Lower leg skin (tissue), 3 donors: ENCODE results near the gene CCDC71.

Source experiments
- POLR2A ChIP-seq, 2 donors: fragments of 450-650 bp; IDR thresholded peaks; one replicate each; pipeline ENCODE4 v1.6.1; 2016 to 2017; ENCODE audit warnings: antibody characterized with exemption in 2 of 2, mild to moderate bottlenecking in 1 of 2, moderate library complexity in 1 of 2
- TF ChIP-seq, protein P1 (sequence below), 3 donors: fragments of 450-650 bp; IDR thresholded peaks; one replicate each; pipeline ENCODE4 v1.5.1; 2016; ENCODE audit warnings: antibody characterized with exemption in 3 of 3, mild to moderate bottlenecking in 3 of 3, moderate library complexity in 2 of 3

DNA sequence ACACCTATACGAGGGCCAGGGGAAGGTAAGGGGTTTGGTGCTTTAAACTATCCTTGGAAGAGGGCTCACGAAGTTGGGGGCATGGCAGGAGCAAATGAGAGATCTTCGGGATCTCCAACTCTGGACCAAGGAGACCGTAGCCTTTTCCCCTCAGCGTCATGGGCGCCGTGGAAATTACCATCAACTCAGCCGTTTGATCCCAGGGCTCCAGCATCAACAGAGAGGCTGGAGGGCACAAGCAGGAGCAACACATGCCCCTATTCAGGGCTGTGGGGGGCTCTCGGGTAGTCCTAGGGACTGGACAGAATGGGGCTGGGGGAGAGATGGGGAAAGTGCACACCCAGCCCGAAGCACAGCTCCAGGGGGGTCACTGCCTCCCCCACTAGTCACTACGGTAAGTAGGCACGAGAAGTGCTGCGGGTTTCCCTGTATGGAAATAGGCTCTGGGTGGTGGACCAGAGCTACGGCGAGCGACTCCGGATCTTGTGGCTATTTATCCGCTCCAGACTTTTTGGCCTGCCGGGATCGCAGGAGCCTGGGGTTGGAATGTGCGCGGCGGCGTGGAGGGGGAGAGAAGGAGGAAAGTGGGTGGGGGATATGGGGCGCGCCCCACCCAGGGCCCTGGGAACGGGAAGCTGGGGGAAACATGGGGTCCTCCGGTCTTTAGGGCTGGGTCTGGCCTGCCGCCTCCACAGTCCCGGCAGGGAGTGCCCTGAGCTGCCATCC, 32.7 kb downstream of the CCDC71 start:
- TF ChIP-seq POLR2A (IDR thresholded peaks at IDR 0.05) = no peak
- TF ChIP-seq, protein P1, sequence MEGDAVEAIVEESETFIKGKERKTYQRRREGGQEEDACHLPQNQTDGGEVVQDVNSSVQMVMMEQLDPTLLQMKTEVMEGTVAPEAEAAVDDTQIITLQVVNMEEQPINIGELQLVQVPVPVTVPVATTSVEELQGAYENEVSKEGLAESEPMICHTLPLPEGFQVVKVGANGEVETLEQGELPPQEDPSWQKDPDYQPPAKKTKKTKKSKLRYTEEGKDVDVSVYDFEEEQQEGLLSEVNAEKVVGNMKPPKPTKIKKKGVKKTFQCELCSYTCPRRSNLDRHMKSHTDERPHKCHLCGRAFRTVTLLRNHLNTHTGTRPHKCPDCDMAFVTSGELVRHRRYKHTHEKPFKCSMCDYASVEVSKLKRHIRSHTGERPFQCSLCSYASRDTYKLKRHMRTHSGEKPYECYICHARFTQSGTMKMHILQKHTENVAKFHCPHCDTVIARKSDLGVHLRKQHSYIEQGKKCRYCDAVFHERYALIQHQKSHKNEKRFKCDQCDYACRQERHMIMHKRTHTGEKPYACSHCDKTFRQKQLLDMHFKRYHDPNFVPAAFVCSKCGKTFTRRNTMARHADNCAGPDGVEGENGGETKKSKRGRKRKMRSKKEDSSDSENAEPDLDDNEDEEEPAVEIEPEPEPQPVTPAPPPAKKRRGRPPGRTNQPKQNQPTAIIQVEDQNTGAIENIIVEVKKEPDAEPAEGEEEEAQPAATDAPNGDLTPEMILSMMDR (IDR thresholded peaks at IDR 0.05) = no peak
